ENCODE data around the gene MRFAP1. TPM values are rescaled to one million over a fixed set of nuclear protein-coding genes. Genes with fewer than 3 reads are reported as not detected.

The MRFAP1 gene
- total RNA-seq, 1 donor, result 94.1 TPM

GRCh38 chr4:6686104-6686787 is 45.8 kb downstream of the MRFAP1 start:
- Histone ChIP-seq H3K36me3 (ENCODE audit: insufficient read depth, low read length) (no peaks in the 10 kb centered on the region), H3K79me2 (ENCODE audit: insufficient read depth, low read length) (no peaks in the 10 kb centered on the region), H3K4me2 (ENCODE audit: insufficient read depth, low read length) (no peak overlapping the region), H4K20me1 (ENCODE audit: insufficient read depth, low read length) (no peaks in the 10 kb centered on the region), H2AFZ (ENCODE audit: low read length) (no peak overlapping the region), H3K4me3 (ENCODE audit: insufficient read depth, low read length) (no peak overlapping the region), H3K27ac (ENCODE audit: low read depth, low read length) (no peak overlapping the region), H3K4me1 (ENCODE audit: insufficient read depth, low read length) (peaks cover 12% of the 10 kb centered on the region), H3K9me3 (ENCODE audit: low read depth, low read length) (no peaks in the 10 kb centered on the region), H3K27me3 (ENCODE audit: insufficient read depth, low read length) (no peaks in the 10 kb centered on the region)
- TF ChIP-seq CTCF (IDR thresholded peaks at IDR 0.05; ENCODE audit: extremely low read depth, low read depth, low read length), result no peak
- DNase-seq (ENCODE audit: insufficient read length, low spot score, missing footprints), result peak; percentile 31

- Histone ChIP-seq H3K27ac (ENCODE audit: low read depth, low read length) (peak overlapping the region; percentile 81), H3K4me3 (ENCODE audit: insufficient read depth, low read length) (peak overlapping the region; percentile 65), H2AFZ (ENCODE audit: low read length) (peak overlapping the region; percentile 97), H3K27me3 (ENCODE audit: insufficient read depth, low read length) (no peaks in the 10 kb centered on the region), H3K36me3 (ENCODE audit: insufficient read depth, low read length) (no peaks in the 10 kb centered on the region), H3K79me2 (ENCODE audit: insufficient read depth, low read length) (no peaks in the 10 kb centered on the region), H3K9me3 (ENCODE audit: low read depth, low read length) (no peaks in the 10 kb centered on the region), H3K4me2 (ENCODE audit: insufficient read depth, low read length) (peak overlapping the region; percentile 84), H3K4me1 (ENCODE audit: insufficient read depth, low read length) (peaks cover 19% of the 10 kb centered on the region), H4K20me1 (ENCODE audit: insufficient read depth, low read length) (no peaks in the 10 kb centered on the region)
- TF ChIP-seq CTCF (IDR thresholded peaks at IDR 0.05; ENCODE audit: extremely low read depth, low read depth, low read length), result no peak
- DNase-seq (ENCODE audit: insufficient read length, low spot score, missing footprints), result no peak
Measured at GRCh38 chr4:6687947-6688878, 47.7 kb downstream of the MRFAP1 start.

- no peaks in the 10 kb centered on the region for H3K9me3 ChIP-seq (ENCODE audit: low read depth, low read length)
- H3K27me3 ChIP-seq (ENCODE audit: insufficient read depth, low read length), result no peaks in the 10 kb centered on the region
- H2AFZ ChIP-seq (ENCODE audit: low read length), result peak overlapping the region; percentile 97
- peaks cover 20% of the 10 kb centered on the region for H3K4me1 ChIP-seq (ENCODE audit: insufficient read depth, low read length)
- TF ChIP-seq CTCF (IDR thresholded peaks at IDR 0.05; ENCODE audit: extremely low read depth, low read depth, low read length), result peak; percentile 38
- no peaks in the 10 kb centered on the region for H4K20me1 ChIP-seq (ENCODE audit: insufficient read depth, low read length)
- DNase-seq (ENCODE audit: insufficient read length, low spot score, missing footprints), result peak; percentile 99
- H3K4me3 ChIP-seq (ENCODE audit: insufficient read depth, low read length), result peak overlapping the region; percentile 65
- no peaks in the 10 kb centered on the region for H3K36me3 ChIP-seq (ENCODE audit: insufficient read depth, low read length)
- H3K79me2 ChIP-seq (ENCODE audit: insufficient read depth, low read length), result no peaks in the 10 kb centered on the region
- peak overlapping the region; percentile 81 for H3K27ac ChIP-seq (ENCODE audit: low read depth, low read length)
- peak overlapping the region; percentile 84 for H3K4me2 ChIP-seq (ENCODE audit: insufficient read depth, low read length)
Measured at GRCh38 chr4:6688879-6689505, 48.5 kb downstream of the MRFAP1 start.

Data from osteoblast (primary cell).